Glutamatergic neuron (in vitro differentiated cells): ENCODE results near the gene PNPLA2. TPM values are rescaled to one million over a fixed set of nuclear protein-coding genes. Genes with fewer than 3 reads are reported as not detected.

ENCODE experiments used
- DNase-seq: peaks from one replicate; pipeline ENCODE4 v3.0.0; 2022
- H3K27ac Mint-ChIP-seq: one replicate; pipeline ENCODE4 v1.8.0; 2020; ENCODE audit warnings: mild to moderate bottlenecking, mixed read lengths, inconsistent platforms; ENCODE audit not compliant: unreplicated experiment
- H3K27me3 Mint-ChIP-seq: one replicate; pipeline ENCODE4 v1.8.0; 2020; ENCODE audit warnings: mild to moderate bottlenecking, moderate library complexity, mixed read lengths, inconsistent platforms; ENCODE audit not compliant: unreplicated experiment
- H3K36me3 Mint-ChIP-seq: one replicate; pipeline ENCODE4 v1.8.0; 2020; ENCODE audit warnings: mild to moderate bottlenecking, mixed read lengths, inconsistent platforms; ENCODE audit not compliant: unreplicated experiment
- H3K4me1 Mint-ChIP-seq: one replicate; pipeline ENCODE4 v1.8.0; 2020; ENCODE audit warnings: mild to moderate bottlenecking, low read depth, mixed read lengths, inconsistent platforms; ENCODE audit not compliant: unreplicated experiment
- H3K4me3 Mint-ChIP-seq: one replicate; pipeline ENCODE4 v1.8.0; 2020; ENCODE audit warnings: mild to moderate bottlenecking, mixed read lengths, inconsistent platforms; ENCODE audit not compliant: unreplicated experiment
- H3K9me3 Mint-ChIP-seq: one replicate; pipeline ENCODE4 v1.8.0; 2020; ENCODE audit warnings: mild to moderate bottlenecking, moderate library complexity, mixed read lengths, inconsistent platforms; ENCODE audit not compliant: unreplicated experiment
- CTCF ChIP-seq: fragments of 200-600 bp; sonication (generic); IDR thresholded peaks from one replicate; pipeline ENCODE4 v1.5.0; 2021; ENCODE audit not compliant: partially characterized antibody, unreplicated experiment
- total RNA-seq: library from RNA; stranded (reverse); fragmentation: NEBNext Ultra II Directional; extraction: Animal tissue kit (Norgen Biotek cat#: 25700); gene quantifications from one replicate; pipeline ENCODE4 v1.2.1, GENCODE V29; 2021; ENCODE audit not compliant: unreplicated experiment

The PNPLA2 gene
- total RNA-seq, 1 donor from 2014 or later = 32.3 TPM

GRCh38 chr11:847876-848275 is 29.2 kb downstream of the PNPLA2 start:
- Mint-ChIP-seq H3K36me3 (no peaks in the 10 kb centered on the region), H3K4me1 (peaks cover 6% of the 10 kb centered on the region), H3K9me3 (peaks cover 5% of the 10 kb centered on the region), H3K27me3 (peaks cover 3% of the 10 kb centered on the region), H3K4me3 (no peak overlapping the region), H3K27ac (no peak overlapping the region)
- DNase-seq = no peak
- TF ChIP-seq CTCF = no peak

GRCh38 chr11:848380-848931 is 29.7 kb downstream of the PNPLA2 start:
- peak; percentile 84 for TF ChIP-seq CTCF
- peak; percentile 74 for DNase-seq
- Mint-ChIP-seq H3K27ac (no peak overlapping the region), H3K27me3 (peaks cover 3% of the 10 kb centered on the region), H3K4me3 (no peak overlapping the region), H3K9me3 (peaks cover 5% of the 10 kb centered on the region), H3K4me1 (peaks cover 6% of the 10 kb centered on the region), H3K36me3 (no peaks in the 10 kb centered on the region)

GRCh38 chr11:849104-849824 is 30.6 kb downstream of the PNPLA2 start:
- Mint-ChIP-seq H3K27me3 (peaks cover 3% of the 10 kb centered on the region), H3K4me3 (no peak overlapping the region)

GRCh38 chr11:849951-850774 is 31.4 kb downstream of the PNPLA2 start:
- no peaks in the 10 kb centered on the region for H3K36me3 Mint-ChIP-seq
- no peak for DNase-seq

More at GRCh38 chr11:849104-849824, 30.6 kb downstream of the PNPLA2 start:
- no peak for TF ChIP-seq CTCF
- Mint-ChIP-seq H3K27ac (no peak overlapping the region), H3K36me3 (no peaks in the 10 kb centered on the region), H3K9me3 (peaks cover 2% of the 10 kb centered on the region), H3K4me1 (peaks cover 6% of the 10 kb centered on the region)
- peak; percentile 86 for DNase-seq

More at GRCh38 chr11:849951-850774, 31.4 kb downstream of the PNPLA2 start:
- peaks cover 4% of the 10 kb centered on the region for H3K4me1 Mint-ChIP-seq
- peaks cover 2% of the 10 kb centered on the region for H3K9me3 Mint-ChIP-seq
- peak overlapping the region; percentile 77 for H3K4me3 Mint-ChIP-seq
- peaks cover 3% of the 10 kb centered on the region for H3K27me3 Mint-ChIP-seq
- no peak overlapping the region for H3K27ac Mint-ChIP-seq
- no peak for TF ChIP-seq CTCF
